Neural progenitor cell (in vitro differentiated cells): Measurements from ENCODE around the gene AGK.

Experiments
- EZH2phosphoT487 ChIP-seq: fragments of 200-600 bp; sonication (generic); IDR thresholded peaks from 2 replicates; pipeline ENCODE4 v1.6.1; 2017; ENCODE audit warnings: antibody characterized with exemption
- TF ChIP-seq, protein P1 (sequence below): fragments of 200-600 bp; sonication (generic); IDR thresholded peaks from 2 replicates; pipeline ENCODE4 v1.5.1; 2017; ENCODE audit warnings: antibody characterized with exemption, mild to moderate bottlenecking

DNA sequence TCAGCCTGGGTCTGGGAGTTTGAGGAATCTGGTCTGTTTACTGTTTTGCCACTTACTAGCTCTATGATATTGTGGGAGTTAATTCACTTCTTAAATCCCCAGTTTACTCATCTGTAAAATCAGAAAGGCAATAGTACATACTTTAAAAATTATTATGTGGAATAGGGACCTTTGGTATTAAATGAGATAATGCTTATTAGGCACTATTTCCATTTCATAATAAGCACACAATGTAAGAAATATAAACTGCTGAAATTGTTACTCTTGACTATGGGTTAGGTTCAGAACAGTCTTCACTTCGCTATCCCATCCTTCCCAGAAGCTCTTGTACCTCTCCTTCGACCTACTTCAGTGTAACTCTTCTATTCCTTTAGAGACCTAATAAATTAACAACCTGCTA lies 47.2 kb downstream of the AGK start:
- TF ChIP-seq EZH2phosphoT487: no peak
- TF ChIP-seq, protein P1, sequence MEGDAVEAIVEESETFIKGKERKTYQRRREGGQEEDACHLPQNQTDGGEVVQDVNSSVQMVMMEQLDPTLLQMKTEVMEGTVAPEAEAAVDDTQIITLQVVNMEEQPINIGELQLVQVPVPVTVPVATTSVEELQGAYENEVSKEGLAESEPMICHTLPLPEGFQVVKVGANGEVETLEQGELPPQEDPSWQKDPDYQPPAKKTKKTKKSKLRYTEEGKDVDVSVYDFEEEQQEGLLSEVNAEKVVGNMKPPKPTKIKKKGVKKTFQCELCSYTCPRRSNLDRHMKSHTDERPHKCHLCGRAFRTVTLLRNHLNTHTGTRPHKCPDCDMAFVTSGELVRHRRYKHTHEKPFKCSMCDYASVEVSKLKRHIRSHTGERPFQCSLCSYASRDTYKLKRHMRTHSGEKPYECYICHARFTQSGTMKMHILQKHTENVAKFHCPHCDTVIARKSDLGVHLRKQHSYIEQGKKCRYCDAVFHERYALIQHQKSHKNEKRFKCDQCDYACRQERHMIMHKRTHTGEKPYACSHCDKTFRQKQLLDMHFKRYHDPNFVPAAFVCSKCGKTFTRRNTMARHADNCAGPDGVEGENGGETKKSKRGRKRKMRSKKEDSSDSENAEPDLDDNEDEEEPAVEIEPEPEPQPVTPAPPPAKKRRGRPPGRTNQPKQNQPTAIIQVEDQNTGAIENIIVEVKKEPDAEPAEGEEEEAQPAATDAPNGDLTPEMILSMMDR: no peak
